ENCODE results near the gene A1BG. TPM values are rescaled to one million over a fixed set of nuclear protein-coding genes. Genes with fewer than 3 reads are reported as not detected.
"Not testable (repeated sequence)": the region's sequence is repeated elsewhere in the genome, so short reads cannot be mapped to it uniquely, and the experiment has no call there.

The A1BG gene
- total RNA-seq, 1 experiment from 2014 or later, result 1.1 TPM

DNA sequence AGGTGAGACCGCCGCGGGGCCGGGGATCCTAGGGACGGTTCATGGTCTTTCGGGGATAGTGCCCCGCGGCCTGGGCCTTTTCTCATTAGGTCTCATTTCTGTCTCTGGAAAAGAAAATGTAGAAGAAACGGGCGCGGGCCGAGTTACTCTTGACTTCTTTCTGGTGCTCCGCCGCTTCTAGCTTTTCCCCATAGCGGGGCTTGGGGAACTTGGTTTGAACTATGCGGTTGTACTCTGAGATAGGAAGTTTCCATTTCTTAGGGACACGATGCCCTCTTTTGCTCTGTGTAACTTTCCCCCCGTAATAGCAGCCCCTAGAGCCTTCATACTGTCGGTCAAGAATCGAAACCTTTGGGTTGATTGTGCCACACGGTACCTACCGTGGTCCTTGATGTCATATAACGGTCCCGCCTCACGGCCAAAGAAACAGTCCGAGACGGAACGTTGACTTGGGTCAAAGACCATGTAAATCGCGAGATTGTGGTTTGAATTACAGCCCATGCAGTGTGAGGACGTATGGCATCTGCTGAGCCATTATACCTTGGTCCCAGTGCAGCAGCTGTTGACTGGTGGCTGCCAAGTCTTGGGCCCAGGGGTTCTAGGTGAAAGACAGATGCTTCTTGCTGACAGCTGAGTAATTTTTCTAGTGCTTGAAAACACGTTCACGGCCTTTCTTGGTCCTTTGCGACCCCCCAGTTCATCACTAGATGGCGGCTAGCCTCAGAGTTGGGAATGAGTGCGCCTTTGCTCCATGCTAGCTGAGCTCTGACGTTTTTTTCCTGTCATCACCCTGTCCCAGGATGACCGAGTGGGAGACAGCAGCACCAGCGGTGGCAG lies 34.3 kb upstream of the A1BG start:
- in situ Hi-C loops (cut with HindIII; ENCODE audit: low pct_unique_long_range_greater_than_20kb, low sequenced_read_pairs), result no loop called here
- DNase-seq (ENCODE audit: low read depth), result no peak

DNA sequence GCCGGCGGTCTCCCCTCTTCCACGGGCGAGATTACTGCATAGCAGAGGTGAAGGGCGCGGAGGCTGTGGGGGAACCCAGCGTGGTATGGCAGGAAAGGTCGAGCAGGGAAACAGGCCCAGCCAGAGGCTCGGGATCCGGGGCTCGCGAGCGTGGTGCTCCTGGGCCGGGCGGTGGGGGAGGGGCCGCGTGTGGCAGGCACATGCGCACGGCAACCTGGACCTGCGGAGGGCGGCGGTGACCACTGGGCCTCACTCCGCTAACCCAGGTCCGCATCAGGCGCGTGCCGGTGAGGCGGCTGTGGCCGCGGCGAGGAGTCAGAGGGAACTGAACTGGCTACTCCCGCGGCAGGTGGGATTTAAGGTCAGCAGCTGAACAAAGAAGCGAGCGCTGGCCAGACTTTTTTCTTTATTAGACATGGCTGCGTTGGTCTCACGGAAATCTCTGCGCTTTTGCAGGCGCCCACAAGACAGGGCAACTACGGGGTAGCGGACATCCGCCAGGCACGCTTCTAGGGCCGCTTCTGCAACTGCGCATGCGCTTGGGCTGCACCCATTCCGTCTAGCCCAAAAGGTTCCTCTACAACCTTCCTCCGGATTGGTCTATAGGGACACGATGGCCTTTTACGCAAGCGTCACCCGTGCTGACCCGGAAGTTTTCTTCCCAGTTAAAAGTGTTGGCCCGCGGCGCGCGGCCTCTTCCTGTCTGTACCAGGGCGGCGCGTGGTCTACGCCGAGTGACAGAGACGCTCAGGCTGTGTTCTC lies 33.5 kb upstream of the A1BG start, which contains the start of gene RPS5:
Gene RPS5 (plus strand): TSS at position 694 of the 762 bp plus-strand sequence. CDS start 869 bp downstream, outside the sequence.
- in situ Hi-C loops (cut with HindIII; ENCODE audit: low pct_unique_long_range_greater_than_20kb, low sequenced_read_pairs), result no loop called here
- DNase-seq (ENCODE audit: low read depth), result peak; percentile 95

DNA sequence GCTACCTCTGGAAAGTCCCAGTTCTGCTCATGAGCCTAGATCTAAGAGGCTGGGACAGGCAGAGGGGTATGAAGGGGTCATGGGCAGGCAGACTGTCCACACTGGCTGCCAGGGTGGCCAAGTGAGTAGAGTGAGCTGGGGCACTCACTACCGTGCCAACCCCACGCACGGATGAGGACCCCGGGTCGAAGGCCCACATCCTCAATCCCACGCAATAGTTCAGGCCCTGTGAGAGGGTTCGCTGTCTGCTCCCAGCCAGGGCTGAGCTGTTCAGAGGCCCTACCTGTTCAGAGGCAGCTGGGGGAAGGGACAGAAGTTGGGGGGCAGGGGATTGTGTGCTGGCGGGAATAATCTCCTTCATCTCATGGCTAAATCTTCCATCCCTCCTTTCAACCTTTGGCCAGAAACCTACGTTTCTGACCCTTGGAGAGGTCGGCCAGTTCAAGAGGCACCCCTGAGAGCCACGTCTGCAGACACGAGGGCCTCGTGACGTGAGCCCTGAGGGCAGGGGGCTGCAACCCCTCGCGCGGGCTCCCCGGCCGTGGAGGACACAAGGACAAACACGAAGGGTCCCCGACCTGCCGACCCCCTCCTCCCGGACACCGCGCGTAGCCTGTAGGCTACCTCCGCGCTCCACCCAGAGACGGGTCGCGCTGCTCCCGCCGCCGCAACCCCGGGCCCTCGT lies 32.7 kb upstream of the A1BG start:
- in situ Hi-C loops (cut with HindIII; ENCODE audit: low pct_unique_long_range_greater_than_20kb, low sequenced_read_pairs), result no loop called here
- no peak for DNase-seq (ENCODE audit: low read depth)

DNA sequence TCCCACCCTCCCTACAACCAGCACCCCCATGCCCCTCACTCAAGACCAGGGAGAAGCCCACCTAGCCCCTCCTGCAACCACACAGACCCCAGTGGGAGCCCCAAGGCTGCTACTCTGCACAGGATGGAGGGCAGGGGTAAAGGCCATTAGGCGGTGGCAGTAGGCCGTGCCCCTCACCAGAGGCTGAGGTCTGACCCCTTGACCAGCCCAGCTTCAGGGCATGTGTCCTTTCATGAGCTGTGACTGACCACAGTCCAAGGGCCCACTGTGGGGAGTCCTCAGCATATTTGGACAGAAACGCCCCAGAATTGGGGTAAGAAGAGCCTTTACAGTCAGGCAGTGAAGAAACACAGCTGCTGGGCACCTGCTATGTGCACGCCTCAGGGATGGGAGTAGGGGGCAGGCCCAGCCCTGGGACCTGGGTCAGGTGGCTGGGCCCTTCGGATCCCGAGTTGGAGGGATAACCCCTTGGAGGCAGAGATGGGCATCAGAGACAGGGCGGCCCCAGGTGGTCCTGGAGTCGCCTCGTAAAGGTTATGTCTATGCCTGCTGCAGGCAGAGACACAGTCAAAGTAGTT lies 32.1 kb upstream of the A1BG start:
- no peak for DNase-seq (ENCODE audit: low read depth)
- in situ Hi-C loops (cut with HindIII; ENCODE audit: low pct_unique_long_range_greater_than_20kb, low sequenced_read_pairs), result no loop called here

DNA sequence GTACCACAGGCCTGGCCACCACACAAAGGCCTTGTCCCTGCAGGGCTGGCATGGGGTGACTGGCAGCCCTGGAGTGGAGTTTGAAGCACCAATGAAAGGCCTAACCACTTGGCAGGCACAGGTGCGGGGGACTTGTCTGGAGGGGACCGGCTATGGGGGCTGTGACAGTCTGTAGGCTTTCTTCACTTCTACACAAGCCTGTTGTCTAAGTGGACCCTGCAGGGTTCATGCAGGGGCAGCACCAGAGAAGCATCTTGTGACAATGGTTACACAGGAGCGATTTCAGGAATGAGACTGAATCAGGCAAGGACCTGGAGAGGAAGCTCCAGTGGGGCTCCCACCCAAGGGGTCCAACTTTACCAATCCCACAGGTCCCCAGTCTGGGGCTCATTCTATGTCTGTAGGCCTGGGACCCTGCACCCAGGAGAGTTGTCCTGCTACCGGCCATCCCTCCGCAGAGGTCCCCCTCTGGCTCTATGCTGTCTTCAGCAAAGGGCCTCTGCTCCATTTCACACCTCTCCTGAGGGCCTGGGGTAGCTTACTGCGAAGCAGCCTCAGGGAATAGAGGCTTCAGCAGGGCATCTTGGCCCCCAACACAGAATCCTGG lies 29.8 kb upstream of the A1BG start:
- no peak for DNase-seq (ENCODE audit: low read depth)
- in situ Hi-C loops (cut with HindIII; ENCODE audit: low pct_unique_long_range_greater_than_20kb, low sequenced_read_pairs), result no loop called here

DNA sequence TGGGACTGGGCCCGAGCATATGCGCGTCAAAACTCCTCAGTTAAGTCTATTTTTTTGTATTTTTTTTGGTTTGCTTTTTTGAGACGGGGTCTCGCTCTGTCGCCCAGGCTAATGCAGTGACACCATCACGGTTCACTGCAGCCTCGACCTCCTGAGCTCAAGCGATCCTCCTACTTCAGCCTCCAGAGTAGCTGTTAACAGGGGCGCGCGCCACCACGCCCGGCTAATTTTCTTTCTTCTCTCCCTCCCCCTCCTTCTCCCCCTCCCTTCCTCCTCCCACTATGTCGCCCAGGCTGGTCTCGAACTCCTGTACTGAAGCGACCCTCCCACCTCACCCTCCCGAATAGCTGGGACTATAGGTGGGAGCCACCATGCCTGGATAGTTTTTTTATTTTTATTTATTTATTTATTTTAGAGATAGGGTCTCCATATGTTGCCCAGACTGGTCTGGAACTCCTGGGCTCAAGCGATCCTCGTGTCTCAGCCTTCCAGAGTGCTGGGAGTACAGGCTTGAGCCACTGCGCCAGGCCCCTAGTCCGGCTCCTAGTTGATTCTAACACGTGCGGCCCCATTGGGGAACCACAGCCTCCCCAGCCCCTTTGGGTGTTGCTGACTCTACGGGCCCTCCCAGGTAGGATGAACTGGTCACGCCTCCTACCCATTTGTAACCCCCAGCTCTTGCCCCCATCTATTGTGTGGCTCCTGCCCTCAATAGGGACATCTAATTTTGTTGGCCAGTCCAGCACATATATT lies 28.3 kb upstream of the A1BG start:
- in situ Hi-C loops (cut with HindIII; ENCODE audit: low pct_unique_long_range_greater_than_20kb, low sequenced_read_pairs), result no loop called here
- no peak for DNase-seq (ENCODE audit: low read depth)

DNA sequence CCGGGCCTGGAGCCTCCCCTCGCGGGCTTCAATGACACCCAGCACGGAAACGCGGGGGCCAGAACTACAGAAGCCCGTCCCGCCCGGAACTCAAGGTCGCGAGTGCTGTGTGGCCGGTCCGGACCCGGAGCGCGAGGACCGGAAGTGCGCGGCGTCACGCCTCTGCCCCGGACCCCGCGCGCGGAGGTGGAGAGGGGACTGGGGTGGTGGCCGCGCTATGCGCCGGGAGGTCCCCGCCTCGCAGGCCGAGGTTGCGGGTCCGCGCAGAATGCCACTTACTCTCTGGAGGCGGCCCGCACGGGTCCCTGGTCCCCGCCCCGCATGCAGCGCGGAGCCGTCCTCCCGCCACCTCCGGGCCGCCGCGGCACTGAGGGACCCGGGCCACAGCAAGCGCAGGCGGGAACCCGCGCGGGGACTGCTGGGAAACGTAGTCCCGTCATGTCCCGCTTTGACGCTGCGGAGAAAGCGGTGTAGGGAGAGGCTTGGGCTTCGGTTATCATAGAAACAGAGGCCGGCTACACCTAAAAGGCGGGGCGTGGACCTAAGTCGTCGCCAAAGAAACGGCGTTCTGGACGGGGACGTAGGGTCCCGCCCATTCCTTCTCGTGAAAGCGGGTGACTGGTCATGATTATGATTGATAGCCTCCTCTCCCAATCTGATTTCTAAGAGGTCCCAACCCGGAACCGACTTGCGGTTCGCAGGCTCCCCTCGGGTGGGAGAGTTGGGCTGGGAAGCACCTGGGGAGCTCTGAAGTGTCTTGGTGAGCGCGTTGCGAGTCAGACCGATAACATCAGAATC lies 27.6 kb upstream of the A1BG start, which contains the start of gene ZNF837:
Gene ZNF837 (minus strand): TSS at position 369 of the 798 bp plus-strand sequence. CDS start 11,698 bp downstream, outside the sequence.
- in situ Hi-C loops (cut with HindIII; ENCODE audit: low pct_unique_long_range_greater_than_20kb, low sequenced_read_pairs), result no loop called here
- DNase-seq (ENCODE audit: low read depth), result peak; percentile 100

DNA sequence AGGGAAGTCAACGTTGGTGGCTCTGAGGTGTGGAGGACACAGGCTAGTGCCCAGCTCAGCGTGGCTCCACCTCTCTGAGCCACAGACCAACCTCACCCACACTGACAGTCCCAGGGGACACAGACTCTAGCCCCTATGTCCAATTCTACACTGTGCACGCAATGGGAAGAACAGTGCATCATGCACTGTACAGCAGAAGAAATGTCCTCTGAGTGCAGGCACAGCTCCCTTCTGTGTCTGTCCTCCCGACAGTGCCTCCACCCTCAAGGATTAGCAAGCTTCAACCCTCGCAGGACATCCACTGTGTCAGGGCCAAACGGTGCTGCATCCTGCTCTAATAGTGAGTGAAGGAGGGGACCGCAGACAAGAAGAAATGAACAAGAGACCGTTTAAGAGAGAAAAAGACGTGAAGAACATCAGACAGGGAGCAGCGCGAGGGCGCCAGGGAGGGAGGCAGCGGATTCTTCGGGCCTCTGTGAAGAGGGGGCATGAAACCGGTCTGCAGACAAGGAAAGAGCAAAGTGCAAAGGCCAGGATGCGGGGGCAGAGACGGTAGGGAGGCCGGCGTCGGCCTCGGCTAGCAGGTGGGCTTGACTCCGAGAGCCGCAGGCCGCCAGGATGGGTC lies 26.9 kb upstream of the A1BG start:
- no peak for DNase-seq (ENCODE audit: low read depth)
- in situ Hi-C loops (cut with HindIII; ENCODE audit: low pct_unique_long_range_greater_than_20kb, low sequenced_read_pairs), result no loop called here

DNA sequence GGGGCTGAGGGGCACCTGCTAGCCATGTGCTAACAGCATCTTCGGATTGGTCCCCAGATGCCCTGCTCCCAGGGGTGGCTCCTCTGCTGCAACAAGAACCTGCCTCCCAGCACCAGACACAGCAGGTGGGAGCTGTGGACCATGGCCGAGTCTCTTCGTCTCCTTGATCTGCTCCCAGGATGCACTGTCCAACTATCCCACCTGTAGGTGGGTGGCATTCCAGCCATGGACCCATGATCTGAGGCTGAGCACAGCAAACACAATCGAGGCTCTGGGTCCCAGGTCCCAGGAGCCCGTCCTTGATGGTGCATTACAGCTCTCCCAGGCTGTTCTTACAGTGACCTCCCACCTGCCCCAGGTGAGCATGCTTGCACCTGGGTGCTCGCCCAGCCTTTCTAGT lies 26.0 kb upstream of the A1BG start:
- no peak for DNase-seq (ENCODE audit: low read depth)
- in situ Hi-C loops (cut with HindIII; ENCODE audit: low pct_unique_long_range_greater_than_20kb, low sequenced_read_pairs), result no loop called here

DNA sequence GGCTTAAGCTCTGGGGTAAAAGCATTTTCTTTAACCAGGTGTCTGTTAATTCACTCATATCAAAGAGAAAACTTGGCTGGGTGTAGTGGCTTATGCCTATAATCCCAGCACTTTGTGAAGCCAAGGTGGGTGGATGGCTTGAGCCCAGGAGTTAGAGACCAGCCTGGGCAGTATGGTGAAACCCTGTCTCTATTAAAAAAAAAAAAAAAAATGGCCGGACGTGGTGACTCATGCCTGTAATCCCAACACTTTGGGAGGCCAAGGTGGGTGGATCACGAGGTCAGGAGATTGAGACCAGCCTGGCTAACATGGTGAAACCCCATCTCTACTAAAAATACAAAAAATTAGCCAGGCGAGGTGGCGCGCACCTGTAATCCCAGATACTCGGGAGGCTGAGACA lies 23.4 kb upstream of the A1BG start:
- DNase-seq (ENCODE audit: low read depth); in situ Hi-C loops (cut with HindIII; ENCODE audit: low pct_unique_long_range_greater_than_20kb, low sequenced_read_pairs): not testable (repeated sequence)

DNA sequence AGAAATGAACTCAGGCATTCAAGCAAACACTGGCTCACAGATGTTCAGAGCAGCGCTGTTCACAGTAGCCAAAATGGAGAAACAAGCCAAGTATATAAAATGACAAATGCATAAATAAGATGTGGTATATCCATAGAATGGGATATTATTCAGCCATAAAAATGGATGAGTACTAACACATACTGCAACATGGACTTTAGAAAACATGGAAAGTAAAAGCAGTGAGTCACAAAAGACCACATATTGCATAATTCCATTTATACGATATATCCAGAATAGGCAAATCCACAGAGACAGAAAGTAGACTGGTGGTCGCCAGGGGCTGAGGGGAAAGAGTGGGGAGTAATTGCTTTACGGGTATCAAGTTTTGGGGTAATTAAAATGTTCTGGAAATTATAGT lies 20.9 kb upstream of the A1BG start:
- in situ Hi-C loops (cut with HindIII; ENCODE audit: low pct_unique_long_range_greater_than_20kb, low sequenced_read_pairs), result no loop called here
- no peak for DNase-seq (ENCODE audit: low read depth)

DNA sequence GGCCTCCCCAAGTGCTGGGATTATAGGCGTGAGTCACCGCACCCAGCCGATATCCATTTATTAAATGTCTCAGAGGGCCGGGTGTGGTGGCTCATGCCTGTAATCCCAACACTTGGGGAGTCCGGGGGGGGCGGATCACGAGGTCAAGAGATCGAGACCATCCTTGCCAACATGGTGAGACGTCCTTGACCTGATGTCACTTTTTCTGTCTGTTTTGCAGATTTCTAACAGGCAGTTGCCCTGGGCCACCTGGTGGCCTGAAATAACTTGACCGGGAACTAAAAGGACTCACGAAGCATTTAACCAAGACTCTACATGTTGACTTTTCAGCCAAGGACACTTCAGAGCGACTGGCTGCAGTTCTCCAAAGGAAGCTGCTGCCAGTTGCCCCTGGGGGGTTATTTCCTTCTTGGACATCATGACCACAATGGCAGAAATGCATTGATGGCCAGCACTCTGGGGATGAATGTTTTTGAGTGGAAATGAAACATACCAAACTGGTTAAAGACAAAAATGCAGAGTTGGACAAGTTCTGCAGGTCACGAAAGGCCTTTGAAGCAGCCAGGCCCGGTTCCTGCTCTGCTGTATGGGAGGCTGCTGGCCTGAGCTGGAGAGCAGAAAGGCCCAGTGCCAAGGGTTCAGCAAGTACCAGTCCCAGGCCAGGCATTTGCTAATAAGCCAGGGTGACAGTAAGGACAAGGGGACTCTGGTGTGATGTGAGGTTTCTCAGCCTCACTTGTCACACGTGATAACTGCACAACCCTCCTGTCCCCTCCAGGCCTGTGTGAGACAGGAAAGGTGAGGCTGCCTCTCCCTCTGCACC lies 19.2 kb upstream of the A1BG start:
- in situ Hi-C loops (cut with HindIII; ENCODE audit: low pct_unique_long_range_greater_than_20kb, low sequenced_read_pairs), result no loop called here
- no peak for DNase-seq (ENCODE audit: low read depth)

DNA sequence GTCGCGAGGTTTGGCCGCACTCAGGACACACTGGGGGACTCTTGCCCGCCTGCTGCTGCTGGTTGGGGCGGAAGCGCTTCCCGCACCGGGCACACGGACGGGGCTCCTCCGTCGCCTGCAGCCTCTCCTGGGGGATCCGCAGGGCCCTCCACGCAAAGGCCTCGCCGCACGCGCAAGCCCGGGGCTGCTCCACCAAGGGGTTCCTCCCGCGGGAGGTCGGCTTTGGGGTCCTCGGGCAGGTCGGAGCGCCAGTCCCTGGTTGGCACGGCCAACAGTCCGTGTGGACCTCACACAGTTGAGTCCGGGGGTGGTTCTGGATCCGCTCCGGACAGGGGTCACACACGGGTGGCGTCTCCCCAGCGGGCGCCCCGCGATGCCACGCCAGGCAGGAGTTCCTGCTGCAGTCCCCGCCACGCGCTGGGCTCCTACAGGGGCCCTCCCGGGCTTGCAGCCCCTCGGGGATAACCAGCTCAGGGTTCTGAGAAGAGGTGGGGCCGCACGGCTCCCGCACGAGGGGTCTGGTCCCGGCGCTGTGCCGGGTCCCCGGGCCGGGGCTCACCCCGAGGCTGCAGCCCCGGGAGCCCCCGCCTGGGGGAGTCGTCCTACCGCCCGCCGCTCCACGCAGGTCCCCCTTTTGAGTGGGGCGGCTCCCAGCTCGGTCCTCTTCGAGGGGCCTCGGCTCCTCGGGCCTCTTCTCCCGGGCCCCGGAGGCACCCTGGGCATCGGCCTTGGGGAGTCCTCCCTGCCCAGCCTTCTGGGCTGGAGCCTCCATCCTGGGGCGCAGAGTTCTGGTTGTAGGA lies 15.5 kb upstream of the A1BG start:
- in situ Hi-C loops (cut with HindIII; ENCODE audit: low pct_unique_long_range_greater_than_20kb, low sequenced_read_pairs), result no loop called here
- no peak for DNase-seq (ENCODE audit: low read depth)

DNA sequence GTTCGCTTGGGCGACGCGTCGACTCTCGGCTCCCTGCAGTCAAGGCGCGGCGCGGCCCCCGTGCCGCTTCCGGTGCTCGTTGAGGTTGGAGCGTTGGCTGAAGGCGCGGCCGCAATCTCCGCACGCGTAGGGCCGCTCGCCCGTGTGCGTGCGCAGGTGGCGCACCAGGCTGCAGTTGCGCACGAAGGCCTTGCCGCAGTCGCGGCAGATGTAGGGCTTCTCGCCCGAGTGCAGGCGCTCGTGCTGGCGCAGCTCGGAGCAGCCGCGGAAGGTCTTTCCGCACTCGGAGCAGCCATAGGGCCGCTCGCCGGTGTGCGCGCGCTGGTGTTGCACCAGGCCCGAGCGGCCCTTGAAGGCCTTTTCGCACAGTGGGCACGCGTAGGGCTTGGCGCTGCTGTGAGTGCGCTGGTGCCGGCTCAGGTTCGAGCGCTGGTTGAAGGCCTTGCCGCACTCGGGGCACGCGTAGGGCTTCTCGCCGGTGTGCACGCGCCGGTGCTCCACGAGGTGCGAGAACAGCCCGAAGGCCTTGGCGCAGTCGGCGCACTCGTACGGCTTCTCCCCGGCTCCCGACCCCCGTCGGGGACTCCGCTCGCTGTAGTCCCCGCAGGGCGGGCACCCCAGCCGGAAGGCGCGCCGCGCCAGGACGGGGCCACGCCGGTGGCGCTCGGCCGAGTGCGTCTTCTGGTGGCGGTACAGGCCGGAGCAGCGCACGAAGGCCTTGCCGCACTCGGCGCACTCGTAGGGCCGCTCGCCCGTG lies 14.6 kb upstream of the A1BG start:
- in situ Hi-C loops (cut with HindIII; ENCODE audit: low pct_unique_long_range_greater_than_20kb, low sequenced_read_pairs), result no loop called here
- no peak for DNase-seq (ENCODE audit: low read depth)
